Type B pancreatic cell (in vitro differentiated cells): ENCODE results near the gene MALRD1. TPM values are rescaled to one million over a fixed set of nuclear protein-coding genes. Genes with fewer than 3 reads are reported as not detected.
A peak's percentile ranks its signal among the peaks of the same experiment; 100 is the strongest.

Source experiments
- DNase-seq: peaks from one replicate; pipeline ENCODE4 v3.0.0; 2021; ENCODE audit warnings: mixed read lengths; ENCODE audit not compliant: unreplicated experiment; ENCODE audit errors: extremely low spot score
- H3K27ac Mint-ChIP-seq: 2 replicates; pipeline ENCODE4 v1.8.0; 2021; ENCODE audit warnings: mild to moderate bottlenecking, mixed read lengths
- H3K27me3 Mint-ChIP-seq: 2 replicates; pipeline ENCODE4 v1.8.0; 2021; ENCODE audit warnings: mixed read lengths
- H3K36me3 Mint-ChIP-seq: 2 replicates; pipeline ENCODE4 v1.8.0; 2021; ENCODE audit warnings: mixed read lengths
- H3K4me1 Mint-ChIP-seq: one replicate; pipeline ENCODE4 v1.8.0; 2021; ENCODE audit warnings: mixed read lengths; ENCODE audit not compliant: unreplicated experiment
- H3K4me3 Mint-ChIP-seq: 2 replicates; pipeline ENCODE4 v1.8.0; 2021; ENCODE audit warnings: mild to moderate bottlenecking, mixed read lengths
- H3K9me3 Mint-ChIP-seq: 2 replicates; pipeline ENCODE4 v1.8.0; 2021; ENCODE audit warnings: mixed read lengths
- total RNA-seq: library from RNA; stranded (reverse); gene quantifications from 2 replicates; pipeline ENCODE4 v1.2.1, GENCODE V29; 2021; ENCODE audit warnings: low replicate concordance
- TF ChIP-seq, protein P1 (sequence below): fragments of 200-600 bp; sonication (generic); conservative IDR thresholded peaks from 2 replicates; pipeline ENCODE4 v1.5.0; 2021; ENCODE audit warnings: antibody characterized with exemption, mild to moderate bottlenecking

MALRD1 gene
- total RNA-seq, 1 donor from 2014 or later = 1.4 TPM

DNA sequence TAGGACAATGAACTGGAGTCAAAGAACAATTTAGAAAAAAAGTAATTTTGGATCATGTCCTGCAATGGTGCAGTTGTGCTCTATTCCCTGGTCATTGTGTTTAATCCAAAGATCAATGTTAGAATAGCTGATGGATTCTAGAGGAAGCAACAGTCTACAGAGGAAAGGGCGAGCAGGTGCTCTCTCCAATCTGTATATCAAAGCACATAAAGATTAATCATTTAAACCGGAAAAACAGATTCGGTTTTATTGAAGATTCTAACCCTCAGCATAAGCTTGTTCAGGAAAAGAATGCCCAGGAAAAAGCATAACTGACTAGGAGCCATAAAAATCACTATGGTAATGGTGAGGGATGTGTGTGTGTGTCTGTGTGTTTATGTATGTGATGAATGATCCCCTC, 110.3 kb downstream of the MALRD1 start:
- Mint-ChIP-seq H3K9me3 (peaks cover 5% of the 10 kb centered on the region), H3K27ac (no peak overlapping the region), H3K36me3 (no peaks in the 10 kb centered on the region), H3K4me1 (no peaks in the 10 kb centered on the region), H3K27me3 (no peaks in the 10 kb centered on the region), H3K4me3 (no peak overlapping the region)
- TF ChIP-seq, protein P1, sequence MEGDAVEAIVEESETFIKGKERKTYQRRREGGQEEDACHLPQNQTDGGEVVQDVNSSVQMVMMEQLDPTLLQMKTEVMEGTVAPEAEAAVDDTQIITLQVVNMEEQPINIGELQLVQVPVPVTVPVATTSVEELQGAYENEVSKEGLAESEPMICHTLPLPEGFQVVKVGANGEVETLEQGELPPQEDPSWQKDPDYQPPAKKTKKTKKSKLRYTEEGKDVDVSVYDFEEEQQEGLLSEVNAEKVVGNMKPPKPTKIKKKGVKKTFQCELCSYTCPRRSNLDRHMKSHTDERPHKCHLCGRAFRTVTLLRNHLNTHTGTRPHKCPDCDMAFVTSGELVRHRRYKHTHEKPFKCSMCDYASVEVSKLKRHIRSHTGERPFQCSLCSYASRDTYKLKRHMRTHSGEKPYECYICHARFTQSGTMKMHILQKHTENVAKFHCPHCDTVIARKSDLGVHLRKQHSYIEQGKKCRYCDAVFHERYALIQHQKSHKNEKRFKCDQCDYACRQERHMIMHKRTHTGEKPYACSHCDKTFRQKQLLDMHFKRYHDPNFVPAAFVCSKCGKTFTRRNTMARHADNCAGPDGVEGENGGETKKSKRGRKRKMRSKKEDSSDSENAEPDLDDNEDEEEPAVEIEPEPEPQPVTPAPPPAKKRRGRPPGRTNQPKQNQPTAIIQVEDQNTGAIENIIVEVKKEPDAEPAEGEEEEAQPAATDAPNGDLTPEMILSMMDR = no peak
- DNase-seq = no peak

DNA sequence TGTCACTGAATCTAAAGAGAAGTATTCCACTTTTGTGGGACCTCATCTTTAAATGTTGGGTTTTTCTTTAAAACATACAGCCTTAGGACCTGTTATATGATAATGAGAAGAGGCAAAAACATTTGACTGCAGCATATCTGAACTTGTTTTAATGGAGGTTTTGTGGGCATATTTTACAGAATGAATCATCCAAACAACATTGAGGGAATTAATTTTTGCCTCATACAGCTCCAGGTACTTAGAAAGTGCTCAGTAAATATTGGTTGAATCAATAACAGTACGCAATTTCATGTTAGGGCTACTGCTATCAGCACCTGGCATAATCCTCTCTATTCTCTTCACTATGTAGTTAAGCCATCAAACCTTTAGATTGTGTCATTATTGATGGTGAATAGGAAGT, 115.9 kb downstream of the MALRD1 start:
- Mint-ChIP-seq H3K4me3 (no peak overlapping the region), H3K4me1 (no peaks in the 10 kb centered on the region)

DNA sequence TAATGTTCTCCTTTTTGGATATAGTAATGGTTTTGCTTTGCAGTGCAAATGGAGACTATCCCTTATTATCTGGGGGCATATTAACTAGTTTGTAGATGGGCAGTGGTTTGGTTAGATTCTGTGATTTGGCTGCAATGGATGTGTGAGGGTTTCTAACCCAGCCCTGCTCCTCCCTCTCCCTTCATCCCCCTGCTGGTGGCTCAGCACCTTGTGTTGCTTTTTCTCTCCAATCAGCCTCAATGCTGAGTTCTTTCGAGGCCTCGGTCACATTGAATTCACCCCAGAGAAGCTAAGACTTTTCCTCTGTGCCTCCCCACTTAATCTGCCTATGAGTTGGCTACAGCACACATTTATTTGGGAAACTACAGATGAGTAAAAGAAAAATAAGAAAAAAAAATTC, 120.0 kb downstream of the MALRD1 start:
- no peak overlapping the region for H3K4me3 Mint-ChIP-seq
- H3K36me3 Mint-ChIP-seq = no peaks in the 10 kb centered on the region
- H3K27me3 Mint-ChIP-seq = no peaks in the 10 kb centered on the region
- H3K27ac Mint-ChIP-seq = no peak overlapping the region
- no peaks in the 10 kb centered on the region for H3K9me3 Mint-ChIP-seq
- H3K4me1 Mint-ChIP-seq = no peaks in the 10 kb centered on the region
- TF ChIP-seq, protein P1 = peak; percentile 65
- no peak for DNase-seq

More for the DNA sequence above, 115.9 kb downstream of the MALRD1 start:
- Mint-ChIP-seq H3K27me3 (no peaks in the 10 kb centered on the region), H3K27ac (no peak overlapping the region), H3K36me3 (no peaks in the 10 kb centered on the region), H3K9me3 (no peaks in the 10 kb centered on the region)
- TF ChIP-seq, protein P1 = no peak
- no peak for DNase-seq

DNA sequence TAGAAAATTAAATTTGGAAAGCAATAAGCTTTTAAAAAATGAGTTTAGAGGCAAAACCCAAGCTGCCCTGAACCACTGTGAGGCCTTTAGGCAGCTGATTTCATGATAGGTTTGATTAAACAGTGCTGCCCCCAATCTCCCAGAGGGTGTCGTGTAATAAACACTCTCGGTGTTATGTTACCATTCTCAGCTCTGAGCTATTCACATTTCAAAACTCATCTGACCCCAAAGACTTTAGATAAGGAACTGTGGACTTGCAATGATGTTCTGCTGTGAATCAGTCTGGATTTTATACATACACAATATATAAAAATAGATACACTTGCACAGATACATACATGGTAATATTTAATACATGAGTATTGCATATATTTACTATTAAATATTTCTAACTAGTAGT, 120.4 kb downstream of the MALRD1 start:
- H3K27ac Mint-ChIP-seq = no peak overlapping the region
- no peaks in the 10 kb centered on the region for H3K4me1 Mint-ChIP-seq
- TF ChIP-seq, protein P1 = no peak
- no peak overlapping the region for H3K4me3 Mint-ChIP-seq
- no peaks in the 10 kb centered on the region for H3K36me3 Mint-ChIP-seq
- no peaks in the 10 kb centered on the region for H3K9me3 Mint-ChIP-seq
- no peak for DNase-seq
- no peaks in the 10 kb centered on the region for H3K27me3 Mint-ChIP-seq

DNA sequence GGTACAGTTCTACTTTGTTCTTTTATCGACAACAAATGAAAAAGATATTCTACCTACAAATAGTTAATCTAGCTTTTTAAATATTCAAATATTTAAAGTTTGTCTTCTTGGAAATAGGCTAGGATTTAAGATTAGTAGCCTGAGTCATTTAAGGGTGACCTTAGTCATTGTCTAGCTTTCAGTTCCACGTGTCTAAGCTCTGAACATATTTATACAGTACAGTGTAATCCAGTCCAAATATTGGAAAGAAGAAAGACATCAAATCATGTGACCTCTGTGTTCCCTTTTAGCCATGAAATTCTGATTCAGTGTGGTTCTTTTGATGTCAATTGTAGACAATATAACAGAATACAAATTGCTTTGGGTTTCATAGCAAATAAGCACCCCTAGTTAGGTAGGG, 121.1 kb downstream of the MALRD1 start:
- Mint-ChIP-seq H3K27me3 (no peaks in the 10 kb centered on the region), H3K9me3 (no peaks in the 10 kb centered on the region), H3K27ac (no peak overlapping the region), H3K4me3 (no peak overlapping the region), H3K36me3 (no peaks in the 10 kb centered on the region), H3K4me1 (no peaks in the 10 kb centered on the region)
- TF ChIP-seq, protein P1 = no peak
- DNase-seq = no peak

DNA sequence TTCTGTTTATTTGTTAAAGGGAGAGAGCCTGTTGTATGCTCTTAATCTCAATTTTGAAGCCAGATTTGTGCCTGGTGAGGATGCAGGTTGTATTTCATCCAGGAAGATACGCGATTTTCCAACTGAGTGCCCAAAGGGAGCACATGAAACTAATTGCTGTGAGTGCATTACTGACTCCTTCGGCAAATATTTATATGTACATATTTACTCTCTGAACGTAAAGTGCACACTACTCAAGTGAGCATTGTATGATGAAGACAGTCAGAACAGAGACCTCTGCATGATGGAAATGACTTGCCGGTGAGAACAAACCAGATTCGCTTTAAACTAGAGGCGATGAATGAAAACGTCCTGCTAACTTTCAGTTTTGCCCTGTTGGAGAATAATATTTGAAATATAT, 130.1 kb downstream of the MALRD1 start:
- Mint-ChIP-seq H3K27ac (peak overlapping the region; percentile 5), H3K4me1 (peaks cover 10% of the 10 kb centered on the region)
- TF ChIP-seq, protein P1 = no peak

More for the DNA sequence above, 130.1 kb downstream of the MALRD1 start:
- no peaks in the 10 kb centered on the region for H3K36me3 Mint-ChIP-seq
- H3K4me3 Mint-ChIP-seq = no peak overlapping the region
- H3K9me3 Mint-ChIP-seq = no peaks in the 10 kb centered on the region
- no peak for DNase-seq
- H3K27me3 Mint-ChIP-seq = no peaks in the 10 kb centered on the region
